Measurements from ENCODE around the gene NME1. TPM values are rescaled to one million over a fixed set of nuclear protein-coding genes. Genes with fewer than 3 reads are reported as not detected.

NME1 gene
- total RNA-seq, 1 experiment from 2014 or later, result 345 TPM

GRCh38 chr17:51200295-51200694, 46.9 kb downstream of the NME1 start:
- no peak overlapping the region for H3K27ac ChIP-seq (ENCODE audit: low read length)
- ChIA-PET CTCF (interaction anchor here (0.6 kb wide), 1 partner anchor 27 kb away, joined by 8 read pairs; no protein-coding TSS in a partner anchor), POLR2A (interaction anchor here (0.6 kb wide), 1 partner anchor 52 kb away, joined by 8 read pairs; no protein-coding TSS in a partner anchor)
- H3K4me3 ChIP-seq (ENCODE audit: low read depth in 2 of 2, low read length in 2 of 2), result no peak overlapping the region
- no peak for TF ChIP-seq SIN3A (IDR thresholded peaks at IDR 0.05; ENCODE audit: borderline replicate concordance, insufficient read depth, low read depth, low read length)
- TF ChIP-seq CTCF (IDR thresholded peaks at IDR 0.05), result no peak
- TF ChIP-seq REST (IDR thresholded peaks at IDR 0.05; ENCODE audit: insufficient read depth in 1 of 2, low read depth in 2 of 2, low read length in 1 of 2), result no peak
- no peak for TF ChIP-seq POLR2AphosphoS5 (IDR thresholded peaks at IDR 0.05; ENCODE audit: low read depth, low read length)
- TF ChIP-seq TCF7L2 (IDR thresholded peaks at IDR 0.05; ENCODE audit: low read depth, low read length), result no peak
- intact Hi-C loops (cut with micrococcal nuclease; ENCODE audit: unreplicated experiment) (no loop called here), in situ Hi-C loops (cut with HindIII; ENCODE audit: low pct_unique_long_range_greater_than_20kb, low sequenced_read_pairs) (no loop called here)
- H3K4me1 ChIP-seq (ENCODE audit: control insufficient read depth, insufficient read depth, low read length), result no peaks in the 10 kb centered on the region
- no peaks in the 10 kb centered on the region for H3K27me3 ChIP-seq (ENCODE audit: control insufficient read depth, insufficient read depth, low read length)
- peaks cover 36% of the 10 kb centered on the region for H3K36me3 ChIP-seq (ENCODE audit: control insufficient read depth, insufficient read depth, low read length)
- H3K9me3 ChIP-seq (ENCODE audit: control insufficient read depth, insufficient read depth, low read depth, low read length), result no peaks in the 10 kb centered on the region
- BruUV-seq (replicated peaks), result no TSS peak
- ATAC-seq, result no peak
- no peak for DNase-seq (ENCODE audit: low read depth, low spot score)

- ChIA-PET POLR2A (no interaction called here), CTCF (no interaction called here)
- no peaks in the 10 kb centered on the region for H3K9me3 ChIP-seq (ENCODE audit: control insufficient read depth, insufficient read depth, low read depth, low read length)
- H3K4me1 ChIP-seq (ENCODE audit: control insufficient read depth, insufficient read depth, low read length), result no peaks in the 10 kb centered on the region
- H3K36me3 ChIP-seq (ENCODE audit: control insufficient read depth, insufficient read depth, low read length), result peaks cover 37% of the 10 kb centered on the region
- no peak for DNase-seq (ENCODE audit: low read depth, low spot score)
- no TSS peak for BruUV-seq (replicated peaks)
- TF ChIP-seq SIN3A (IDR thresholded peaks at IDR 0.05; ENCODE audit: borderline replicate concordance, insufficient read depth, low read depth, low read length), result no peak
- TF ChIP-seq TCF7L2 (IDR thresholded peaks at IDR 0.05; ENCODE audit: low read depth, low read length), result no peak
- no peak for TF ChIP-seq CTCF (IDR thresholded peaks at IDR 0.05)
- in situ Hi-C loops (cut with HindIII; ENCODE audit: low pct_unique_long_range_greater_than_20kb, low sequenced_read_pairs) (no loop called here), intact Hi-C loops (cut with micrococcal nuclease; ENCODE audit: unreplicated experiment) (no loop called here)
- H3K27me3 ChIP-seq (ENCODE audit: control insufficient read depth, insufficient read depth, low read length), result no peaks in the 10 kb centered on the region
- no peak for ATAC-seq
- no peak overlapping the region for H3K4me3 ChIP-seq (ENCODE audit: low read depth in 2 of 2, low read length in 2 of 2)
- no peak overlapping the region for H3K27ac ChIP-seq (ENCODE audit: low read length)
These were observed 47.5 kb downstream of the NME1 start for GRCh38 chr17:51200846-51201245.

Measured in Panc1 (cell line).